Fibroblast of the aortic adventitia (primary cell): ENCODE measurements around the gene NAA10. TPM values are rescaled to one million over a fixed set of nuclear protein-coding genes. Genes with fewer than 3 reads are reported as not detected.

Experiments
- DNase-seq: peaks from one replicate; pipeline ENCODE4 v3.0.0-alpha.2; 2010; ENCODE audit warnings: low read depth
- H3K4me3 ChIP-seq: 2 replicates; pipeline ENCODE4 v1.5.1; 2011; ENCODE audit warnings: low read depth, mild to moderate bottlenecking, control low read depth, low read length, moderate library complexity
- total RNA-seq: library from RNA; depleted of rRNA; stranded (reverse); fragments of >200 nt; gene quantifications from 2 replicates; pipeline ENCODE4 v1.2.3, GENCODE V29; 2012; ENCODE audit warnings: low replicate concordance
- TF ChIP-seq, protein P1 (sequence below): IDR thresholded peaks from 2 replicates; pipeline ENCODE4 v1.5.1; 2011; ENCODE audit warnings: mild to moderate bottlenecking, low read length, control low read depth, inconsistent platforms; ENCODE audit not compliant: insufficient read depth

NAA10 gene
- total RNA-seq, 1 donor, result 84.7 TPM

DNA sequence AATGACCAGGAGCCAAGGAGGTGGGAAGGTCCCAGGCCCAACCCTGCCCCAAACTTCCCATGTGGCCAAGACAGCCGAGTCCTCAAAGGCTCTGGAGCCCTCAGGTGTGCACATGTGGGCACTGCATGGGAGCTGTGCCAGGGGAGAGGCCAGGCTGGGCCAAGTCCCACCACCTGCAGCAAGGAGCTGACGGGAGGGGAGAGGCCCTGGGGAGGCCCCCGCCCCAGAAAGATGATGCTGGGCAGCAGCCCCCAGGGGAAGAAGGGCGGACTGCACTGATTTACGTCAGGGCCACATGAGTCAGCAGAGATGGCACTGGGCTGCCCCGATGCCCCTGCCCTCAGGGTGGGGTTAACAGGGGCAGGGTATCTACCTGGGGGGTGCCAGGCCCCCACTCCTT is 50.2 kb downstream of the NAA10 start:
- H3K4me3 ChIP-seq, result no peak overlapping the region
- TF ChIP-seq, protein P1, sequence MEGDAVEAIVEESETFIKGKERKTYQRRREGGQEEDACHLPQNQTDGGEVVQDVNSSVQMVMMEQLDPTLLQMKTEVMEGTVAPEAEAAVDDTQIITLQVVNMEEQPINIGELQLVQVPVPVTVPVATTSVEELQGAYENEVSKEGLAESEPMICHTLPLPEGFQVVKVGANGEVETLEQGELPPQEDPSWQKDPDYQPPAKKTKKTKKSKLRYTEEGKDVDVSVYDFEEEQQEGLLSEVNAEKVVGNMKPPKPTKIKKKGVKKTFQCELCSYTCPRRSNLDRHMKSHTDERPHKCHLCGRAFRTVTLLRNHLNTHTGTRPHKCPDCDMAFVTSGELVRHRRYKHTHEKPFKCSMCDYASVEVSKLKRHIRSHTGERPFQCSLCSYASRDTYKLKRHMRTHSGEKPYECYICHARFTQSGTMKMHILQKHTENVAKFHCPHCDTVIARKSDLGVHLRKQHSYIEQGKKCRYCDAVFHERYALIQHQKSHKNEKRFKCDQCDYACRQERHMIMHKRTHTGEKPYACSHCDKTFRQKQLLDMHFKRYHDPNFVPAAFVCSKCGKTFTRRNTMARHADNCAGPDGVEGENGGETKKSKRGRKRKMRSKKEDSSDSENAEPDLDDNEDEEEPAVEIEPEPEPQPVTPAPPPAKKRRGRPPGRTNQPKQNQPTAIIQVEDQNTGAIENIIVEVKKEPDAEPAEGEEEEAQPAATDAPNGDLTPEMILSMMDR, result no peak
- DNase-seq, result no peak

- TF ChIP-seq, protein P1, result no peak
- H3K4me3 ChIP-seq, result no peak overlapping the region
- DNase-seq, result no peak
Observed at GRCh38 chrX:153884136-153884535, 50.7 kb downstream of the NAA10 start.

GRCh38 chrX:153883163-153883843 is 51.5 kb downstream of the NAA10 start:
- DNase-seq, result no peak
- no peak overlapping the region for H3K4me3 ChIP-seq
- TF ChIP-seq, protein P1, result no peak

- TF ChIP-seq, protein P1, result no peak
- no peak for DNase-seq
- no peak overlapping the region for H3K4me3 ChIP-seq
Observed at GRCh38 chrX:153882557-153882956, 52.3 kb downstream of the NAA10 start.

DNA sequence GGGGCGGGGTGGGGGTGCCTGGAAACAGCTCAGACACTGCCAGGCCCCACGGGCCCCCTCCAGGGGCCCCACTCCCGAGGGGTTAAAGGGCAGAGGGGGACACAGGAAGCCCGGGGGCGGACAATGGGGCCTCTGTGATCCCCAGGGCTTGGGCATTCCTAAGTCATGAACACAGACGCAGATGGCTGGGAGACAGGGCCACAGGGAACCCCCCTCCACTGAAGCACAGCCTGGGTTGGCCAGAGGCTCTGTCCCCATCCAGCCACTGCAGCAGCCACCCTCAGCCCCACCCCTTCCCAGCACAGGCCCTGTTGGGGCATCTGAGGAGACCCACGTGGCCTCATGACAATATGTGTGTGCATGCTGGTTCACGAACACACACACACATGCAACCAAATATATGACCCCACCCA is 52.7 kb downstream of the NAA10 start:
- no peak overlapping the region for H3K4me3 ChIP-seq
- TF ChIP-seq, protein P1, result no peak
- no peak for DNase-seq

- H3K4me3 ChIP-seq, result no peak overlapping the region
- DNase-seq, result no peak
- TF ChIP-seq, protein P1, result no peak
Observed at GRCh38 chrX:153881281-153881680, 53.6 kb downstream of the NAA10 start.

DNA sequence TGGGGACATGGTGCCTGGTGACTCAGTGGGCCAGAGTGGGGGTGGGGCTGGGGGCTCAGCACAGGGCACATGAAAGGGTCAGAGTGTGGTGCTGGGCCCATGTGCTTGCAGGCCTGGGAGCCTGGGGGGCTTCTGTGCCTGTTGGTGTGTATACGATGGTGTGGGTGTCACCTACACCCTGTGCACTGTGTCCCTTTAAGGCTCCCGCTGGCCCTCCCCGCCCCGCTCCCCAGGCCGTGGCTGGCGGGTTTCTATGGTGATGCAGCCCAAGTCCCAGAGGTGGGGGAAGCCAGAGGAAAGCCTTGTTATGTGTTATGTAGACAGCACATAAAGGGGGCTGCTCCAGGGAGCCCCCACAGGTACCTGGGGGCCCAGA is 54.4 kb downstream of the NAA10 start:
- TF ChIP-seq, protein P1, result no peak
- no peak overlapping the region for H3K4me3 ChIP-seq
- DNase-seq, result no peak
